Mesothelial cell of epicardium (in vitro differentiated cells): ENCODE data around the gene SERPINF2. TPM values are rescaled to one million over a fixed set of nuclear protein-coding genes. Genes with fewer than 3 reads are reported as not detected.

ENCODE experiments used
- DNase-seq, 2 experiments: peaks; one replicate each; pipeline ENCODE4 v3.0.0; 2021; ENCODE audit warnings: low spot score in 2 of 2; ENCODE audit not compliant: unreplicated experiment in 2 of 2
- H3K27ac Mint-ChIP-seq: 2 replicates; pipeline ENCODE4 v1.8.0; 2021; ENCODE audit warnings: mixed read lengths
- H3K27me3 Mint-ChIP-seq: 2 replicates; pipeline ENCODE4 v1.8.0; 2021; ENCODE audit warnings: low read depth, mixed read lengths
- H3K36me3 Mint-ChIP-seq: 2 replicates; pipeline ENCODE4 v1.8.0; 2021; ENCODE audit warnings: mixed read lengths
- H3K4me1 Mint-ChIP-seq: 2 replicates; pipeline ENCODE4 v1.8.0; 2021; ENCODE audit warnings: mixed read lengths
- H3K4me3 Mint-ChIP-seq: 2 replicates; pipeline ENCODE4 v1.8.0; 2021; ENCODE audit warnings: mild to moderate bottlenecking, moderate library complexity, mixed read lengths
- H3K9me3 Mint-ChIP-seq: 2 replicates; pipeline ENCODE4 v1.8.0; 2021; ENCODE audit warnings: mixed read lengths
- CTCF ChIP-seq: fragments of 200-600 bp; sonication (generic); IDR thresholded peaks from one replicate; pipeline ENCODE4 v1.5.0; 2021; ENCODE audit warnings: antibody characterized with exemption; ENCODE audit not compliant: unreplicated experiment
- total RNA-seq: library from RNA; stranded (reverse); gene quantifications from 3 replicates; pipeline ENCODE4 v1.2.1, GENCODE V29; 2021

SERPINF2 gene
- total RNA-seq, 1 donor from 2014 or later = 0.63 TPM

- no peak for TF ChIP-seq CTCF
- peaks cover 19% of the 10 kb centered on the region for H3K4me1 Mint-ChIP-seq
- no peaks in the 10 kb centered on the region for H3K9me3 Mint-ChIP-seq
- peaks cover 33% of the 10 kb centered on the region for H3K36me3 Mint-ChIP-seq
- H3K27ac Mint-ChIP-seq = peak overlapping the region; percentile 81
- no peak for DNase-seq
- H3K27me3 Mint-ChIP-seq = no peaks in the 10 kb centered on the region
- H3K4me3 Mint-ChIP-seq = no peak overlapping the region
Measured at GRCh38 chr17:1783271-1783670, 40.6 kb downstream of the SERPINF2 start.

- H3K4me3 Mint-ChIP-seq = no peak overlapping the region
- TF ChIP-seq CTCF = peak; percentile 57
- H3K27ac Mint-ChIP-seq = peak overlapping the region; percentile 81
- H3K36me3 Mint-ChIP-seq = peaks cover 34% of the 10 kb centered on the region
- no peak for DNase-seq
- no peaks in the 10 kb centered on the region for H3K9me3 Mint-ChIP-seq
- H3K4me1 Mint-ChIP-seq = peaks cover 19% of the 10 kb centered on the region
- H3K27me3 Mint-ChIP-seq = no peaks in the 10 kb centered on the region
Measured at GRCh38 chr17:1783834-1784611, 41.4 kb downstream of the SERPINF2 start.

GRCh38 chr17:1785930-1786329 lies 43.3 kb downstream of the SERPINF2 start:
- no peak for TF ChIP-seq CTCF
- Mint-ChIP-seq H3K27me3 (no peaks in the 10 kb centered on the region), H3K36me3 (peaks cover 34% of the 10 kb centered on the region), H3K27ac (no peak overlapping the region), H3K4me3 (no peak overlapping the region), H3K9me3 (no peaks in the 10 kb centered on the region), H3K4me1 (peaks cover 10% of the 10 kb centered on the region)
- DNase-seq = no peak

GRCh38 chr17:1786708-1787107 lies 44.0 kb downstream of the SERPINF2 start:
- no peak overlapping the region for H3K27ac Mint-ChIP-seq
- H3K9me3 Mint-ChIP-seq = no peaks in the 10 kb centered on the region
- no peak for DNase-seq
- no peak overlapping the region for H3K4me3 Mint-ChIP-seq
- H3K4me1 Mint-ChIP-seq = peaks cover 14% of the 10 kb centered on the region
- peaks cover 34% of the 10 kb centered on the region for H3K36me3 Mint-ChIP-seq
- H3K27me3 Mint-ChIP-seq = no peaks in the 10 kb centered on the region
- TF ChIP-seq CTCF = no peak

GRCh38 chr17:1787301-1787902 lies 44.7 kb downstream of the SERPINF2 start:
- Mint-ChIP-seq H3K4me3 (no peak overlapping the region), H3K36me3 (peaks cover 31% of the 10 kb centered on the region), H3K9me3 (no peaks in the 10 kb centered on the region), H3K4me1 (peaks cover 14% of the 10 kb centered on the region), H3K27ac (no peak overlapping the region), H3K27me3 (no peaks in the 10 kb centered on the region)
- DNase-seq = no peak
- no peak for TF ChIP-seq CTCF
